ENCODE data around the gene SDK1. TPM values are rescaled to one million over a fixed set of nuclear protein-coding genes. Genes with fewer than 3 reads are reported as not detected.

Gene SDK1
- total and polyA plus RNA-seq, 2 of the 8 experiments (the other 6 are each of a cell fraction or from before 2014, with no cell fraction given), result 3.3 to 7.2 TPM

- no peaks in the 10 kb centered on the region; a peak in 1 of 4 replicates for H3K9me3 ChIP-seq (ENCODE audit: insufficient read depth in 2 of 2, low read depth in 1 of 2, low read length in 1 of 2)
- CTCF ChIA-PET (ENCODE audit: partially characterized antibody), result interaction anchor here (1.7 kb wide), 1 partner anchor 60 kb away, joined by 6 read pairs; no protein-coding TSS in a partner anchor
- no peak for TF ChIP-seq HDAC2 (IDR thresholded peaks at IDR 0.05; ENCODE audit: borderline replicate concordance in 1 of 2, low read depth in 2 of 2, low read length in 2 of 2)
- TF ChIP-seq KDM4A (IDR thresholded peaks at IDR 0.05; ENCODE audit: low read depth, low read length, severe bottlenecking), result no peak
- TF ChIP-seq EGR1 (IDR thresholded peaks at IDR 0.05; ENCODE audit: borderline replicate concordance, low read depth, low read length), result no peak
- TF ChIP-seq, protein P1, sequence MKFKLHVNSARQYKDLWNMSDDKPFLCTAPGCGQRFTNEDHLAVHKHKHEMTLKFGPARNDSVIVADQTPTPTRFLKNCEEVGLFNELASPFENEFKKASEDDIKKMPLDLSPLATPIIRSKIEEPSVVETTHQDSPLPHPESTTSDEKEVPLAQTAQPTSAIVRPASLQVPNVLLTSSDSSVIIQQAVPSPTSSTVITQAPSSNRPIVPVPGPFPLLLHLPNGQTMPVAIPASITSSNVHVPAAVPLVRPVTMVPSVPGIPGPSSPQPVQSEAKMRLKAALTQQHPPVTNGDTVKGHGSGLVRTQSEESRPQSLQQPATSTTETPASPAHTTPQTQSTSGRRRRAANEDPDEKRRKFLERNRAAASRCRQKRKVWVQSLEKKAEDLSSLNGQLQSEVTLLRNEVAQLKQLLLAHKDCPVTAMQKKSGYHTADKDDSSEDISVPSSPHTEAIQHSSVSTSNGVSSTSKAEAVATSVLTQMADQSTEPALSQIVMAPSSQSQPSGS (IDR thresholded peaks at IDR 0.05; ENCODE audit: low read length), result no peak
- TF ChIP-seq NRF1 (IDR thresholded peaks at IDR 0.05; ENCODE audit: low read depth, low read length), result no peak
- TF ChIP-seq POLR2A (IDR thresholded peaks at IDR 0.05; ENCODE audit: control extremely low read depth in 1 of 2, low read depth in 2 of 2, low read length in 2 of 2), result no peak
- TF ChIP-seq RAD21 (IDR thresholded peaks at IDR 0.05 in 1 of 2, conservative IDR thresholded peaks at IDR 0.05 in 1 of 2; ENCODE audit: low read depth in 2 of 2, low read length in 2 of 2), result no peak
- TF ChIP-seq GTF2F1 (IDR thresholded peaks at IDR 0.05; ENCODE audit: borderline replicate concordance, low read depth, low read length), result no peak
- no peak for TF ChIP-seq SIN3A (conservative IDR thresholded peaks at IDR 0.05 in 1 of 2, IDR thresholded peaks at IDR 0.05 in 1 of 2; ENCODE audit: low read depth in 1 of 2, low read length in 2 of 2)
- TF ChIP-seq RFX5 (IDR thresholded peaks at IDR 0.05; ENCODE audit: borderline replicate concordance, low read depth, low read length), result no peak
- TF ChIP-seq POLR2AphosphoS5 (IDR thresholded peaks at IDR 0.05; ENCODE audit: low read depth, low read length), result no peak
Observed at GRCh38 chr7:4076701-4077294, 775.7 kb downstream of the SDK1 start.

More at GRCh38 chr7:4076701-4077294, 775.7 kb downstream of the SDK1 start:
- Histone ChIP-seq H3K36me3 (ENCODE audit: control insufficient read depth in 2 of 4, insufficient read depth in 4 of 4, low read length in 3 of 4) (no peaks in the 10 kb centered on the region), H2AFZ (ENCODE audit: low read length) (no peak overlapping the region), H3K79me2 (ENCODE audit: control insufficient read depth in 1 of 2, insufficient read depth in 2 of 2, low read length in 2 of 2) (no peaks in the 10 kb centered on the region), H3K18ac (ENCODE audit: extremely low read depth, low read length) (no peak overlapping the region), H3K23ac (ENCODE audit: insufficient read length) (no peak overlapping the region), H4K20me1 (replicated peaks in 1 of 2; ENCODE audit: control insufficient read depth in 1 of 2, insufficient read depth in 2 of 2, low read length in 2 of 2) (no peaks in the 10 kb centered on the region), H2BK120ac (replicated peaks; ENCODE audit: low read depth, low read length) (no peak overlapping the region), H2AK5ac (ENCODE audit: low read depth, low read length) (no peak overlapping the region), H4K91ac (replicated peaks; ENCODE audit: insufficient read length, low read length) (no peak overlapping the region), H4K5ac (ENCODE audit: insufficient read length, low read depth, low read length) (no peak overlapping the region), H2BK5ac (ENCODE audit: low read depth, low read length) (peak overlapping the region; percentile 36; the same call in 1 of the 2 replicates), H3K27me3 (replicated peaks in 1 of 4; ENCODE audit: control insufficient read depth in 3 of 4, extremely low read depth in 1 of 4, insufficient read depth in 3 of 4, low read length in 3 of 4) (no peaks in the 10 kb centered on the region), H3K9ac (replicated peaks in 1 of 4; ENCODE audit: extremely low read depth in 1 of 4, low read depth in 3 of 4, low read length in 3 of 4) (no peak overlapping the region), H2BK12ac (ENCODE audit: low read depth, low read length) (no peak overlapping the region), H3K4me1 (replicated peaks in 1 of 4; ENCODE audit: control insufficient read depth in 3 of 4, insufficient read depth in 4 of 4, low read length in 3 of 4) (no peaks in the 10 kb centered on the region; a peak in 1 of 7 replicates), H3K4ac (replicated peaks; ENCODE audit: insufficient read length, low read depth, low read length) (no peak overlapping the region), H3K4me3 (ENCODE audit: extremely low read depth in 1 of 4, insufficient read depth in 2 of 4, low read depth in 3 of 4, low read length in 4 of 4) (no peak overlapping the region), H3K79me1 (ENCODE audit: low read depth, low read length) (no peaks in the 10 kb centered on the region), H2BK15ac (ENCODE audit: low read length) (no peak overlapping the region), H3K27ac (ENCODE audit: low read depth, low read length) (no peak overlapping the region), H3K56ac (replicated peaks; ENCODE audit: insufficient read length, low read depth, low read length) (no peak overlapping the region), H3K14ac (ENCODE audit: insufficient read length) (no peak overlapping the region), H3K4me2 (ENCODE audit: insufficient read depth in 1 of 2, low read depth in 2 of 2, low read length in 2 of 2) (no peak overlapping the region), H4K8ac (ENCODE audit: extremely low read depth, insufficient read depth, low read length) (no peak overlapping the region), H3K23me2 (ENCODE audit: low read depth, low read length) (no peaks in the 10 kb centered on the region), H2BK20ac (ENCODE audit: low read length) (no peak overlapping the region)
- POLR2A ChIA-PET (ENCODE audit: partially characterized antibody), result no interaction called here
- WGBS, 2 experiments (ENCODE audit: extremely low coverage in 1 of 2, insufficient coverage in 1 of 2, insufficient read length in 1 of 2, insufficient replicate concordance in 2 of 2, low coverage in 1 of 2, low lambda C conversion rate in 2 of 2, missing lambda C conversion rate in 1 of 2), result 85% methylated on average over 19 of the region's 19 CpGs; no CpG with 5 or more reads in 1 of the 2 experiments
- DNase-seq (ENCODE audit: low read depth in 1 of 2, low spot score in 2 of 2) (no peak), FAIRE-seq (no peak)
